HEK293 (cell line): ENCODE measurements around the gene REX1BD.

ENCODE experiments used
- ATF2 ChIP-seq: fragments of 450-650 bp; formaldehyde crosslinking; IDR thresholded peaks from 2 replicates; pipeline ENCODE4 v1.5.1; 2016; ENCODE audit warnings: missing biosample characterization, missing genetic modification characterization, low read depth
- GLI2 ChIP-seq: fragments of 450-650 bp; formaldehyde crosslinking; IDR thresholded peaks from 2 replicates; pipeline ENCODE4; 2017; ENCODE audit warnings: missing biosample characterization, missing genetic modification characterization, low read depth, borderline replicate concordance
- GLI4 ChIP-seq: fragments of 450-650 bp; formaldehyde crosslinking; IDR thresholded peaks from 2 replicates; pipeline ENCODE4 v1.5.1; 2016; ENCODE audit warnings: missing biosample characterization, missing genetic modification characterization
- IKZF3 ChIP-seq: fragments of 450-650 bp; IDR thresholded peaks from 2 replicates; pipeline ENCODE4 v1.5.0; 2018; ENCODE audit warnings: missing biosample characterization, mild to moderate bottlenecking, missing genetic modification characterization, moderate library complexity
- KLF8 ChIP-seq: fragments of 450-650 bp; formaldehyde crosslinking; IDR thresholded peaks from 2 replicates; pipeline ENCODE4 v1.5.1; 2016; ENCODE audit warnings: missing biosample characterization, missing genetic modification characterization
- KLF9 ChIP-seq: fragments of 450-650 bp; formaldehyde crosslinking; IDR thresholded peaks from 2 replicates; pipeline ENCODE4 v1.5.1; 2016; ENCODE audit warnings: missing biosample characterization, missing genetic modification characterization, low read depth
- PRDM4 ChIP-seq: fragments of 450-650 bp; formaldehyde crosslinking; IDR thresholded peaks from 2 replicates; pipeline ENCODE4 v1.5.1; 2017; ENCODE audit warnings: missing biosample characterization, missing genetic modification characterization
- TRIM28 ChIP-seq: IDR thresholded peaks from 2 replicates; pipeline ENCODE4 v1.6.1; 2011; ENCODE audit warnings: low read length, control low read depth, borderline replicate concordance
- YY2 ChIP-seq: fragments of 450-650 bp; formaldehyde crosslinking; IDR thresholded peaks from 2 replicates; pipeline ENCODE4 v1.5.1; 2016; ENCODE audit warnings: missing biosample characterization, missing genetic modification characterization
- ZBTB20 ChIP-seq: fragments of 450-650 bp; formaldehyde crosslinking; IDR thresholded peaks from 2 replicates; pipeline ENCODE4 v1.5.1; 2016; ENCODE audit warnings: missing biosample characterization, missing genetic modification characterization
- ZBTB44 ChIP-seq: fragments of 450-650 bp; IDR thresholded peaks from 2 replicates; pipeline ENCODE4 v1.5.1; 2018; ENCODE audit warnings: missing biosample characterization, mild to moderate bottlenecking, missing genetic modification characterization
- ZEB2 ChIP-seq: fragments of 450-650 bp; formaldehyde crosslinking; IDR thresholded peaks from 2 replicates; pipeline ENCODE4 v1.5.1; 2016; ENCODE audit warnings: missing biosample characterization, missing genetic modification characterization
- ZNF114 ChIP-seq: fragments of 450-650 bp; formaldehyde crosslinking; IDR thresholded peaks from 2 replicates; pipeline ENCODE4 v1.5.0; 2017; ENCODE audit warnings: missing biosample characterization, missing genetic modification characterization
- ZNF175 ChIP-seq: fragments of 450-650 bp; formaldehyde crosslinking; IDR thresholded peaks from 2 replicates; pipeline ENCODE4 v1.5.1; 2016; ENCODE audit warnings: missing biosample characterization, missing genetic modification characterization
- ZNF248 ChIP-seq: fragments of 450-650 bp; formaldehyde crosslinking; IDR thresholded peaks from 2 replicates; pipeline ENCODE4 v1.5.1; 2017; ENCODE audit warnings: missing biosample characterization, missing genetic modification characterization
- ZNF26 ChIP-seq: fragments of 450-650 bp; formaldehyde crosslinking; IDR thresholded peaks from 2 replicates; pipeline ENCODE4 v1.5.1; 2016; ENCODE audit warnings: missing biosample characterization, missing genetic modification characterization
- ZNF335 ChIP-seq: fragments of 450-650 bp; formaldehyde crosslinking; conservative IDR thresholded peaks from 2 replicates; pipeline ENCODE4 v1.5.1; 2016; ENCODE audit warnings: missing biosample characterization, missing genetic modification characterization
- ZNF341 ChIP-seq: fragments of 450-650 bp; formaldehyde crosslinking; IDR thresholded peaks from 2 replicates; pipeline ENCODE4; 2016; ENCODE audit warnings: low read depth, missing biosample characterization, missing genetic modification characterization
- ZNF398 ChIP-seq: fragments of 450-650 bp; formaldehyde crosslinking; IDR thresholded peaks from 2 replicates; pipeline ENCODE4 v1.5.1; 2017; ENCODE audit warnings: missing biosample characterization, missing genetic modification characterization
- ZNF404 ChIP-seq: fragments of 450-650 bp; formaldehyde crosslinking; IDR thresholded peaks from 2 replicates; pipeline ENCODE4 v1.5.1; 2017; ENCODE audit warnings: missing biosample characterization, missing genetic modification characterization
- ZNF473 ChIP-seq: fragments of 450-650 bp; formaldehyde crosslinking; IDR thresholded peaks from 2 replicates; pipeline ENCODE4 v1.5.1; 2017; ENCODE audit warnings: missing biosample characterization, missing genetic modification characterization
- ZNF510 ChIP-seq: fragments of 450-650 bp; formaldehyde crosslinking; IDR thresholded peaks from 2 replicates; pipeline ENCODE4 v1.5.1; 2018; ENCODE audit warnings: mild to moderate bottlenecking, missing genetic modification characterization, missing biosample characterization; ENCODE audit not compliant: insufficient replicate concordance
- ZNF514 ChIP-seq: fragments of 450-650 bp; formaldehyde crosslinking; IDR thresholded peaks from 2 replicates; pipeline ENCODE4 v1.5.1; 2016; ENCODE audit warnings: missing biosample characterization, missing genetic modification characterization
- ZNF585B ChIP-seq: fragments of 450-650 bp; formaldehyde crosslinking; IDR thresholded peaks from 2 replicates; pipeline ENCODE4 v1.5.1; 2016; ENCODE audit warnings: missing biosample characterization, missing genetic modification characterization
- ZNF654 ChIP-seq: fragments of 450-650 bp; formaldehyde crosslinking; IDR thresholded peaks from 2 replicates; pipeline ENCODE4 v1.5.1; 2016; ENCODE audit warnings: low read depth, missing biosample characterization, missing genetic modification characterization
- ZNF658 ChIP-seq: fragments of 450-650 bp; formaldehyde crosslinking; IDR thresholded peaks from 2 replicates; pipeline ENCODE4; 2016; ENCODE audit warnings: missing biosample characterization, missing genetic modification characterization
- ZNF704 ChIP-seq: fragments of 450-650 bp; formaldehyde crosslinking; IDR thresholded peaks from 2 replicates; pipeline ENCODE4 v1.5.1; 2016; ENCODE audit warnings: missing biosample characterization, missing genetic modification characterization
- ZNF776 ChIP-seq: fragments of 450-650 bp; formaldehyde crosslinking; IDR thresholded peaks from 2 replicates; pipeline ENCODE4 v1.5.0; 2017; ENCODE audit warnings: missing biosample characterization, missing genetic modification characterization, borderline replicate concordance
- ZNF785 ChIP-seq: fragments of 450-650 bp; formaldehyde crosslinking; IDR thresholded peaks from 2 replicates; pipeline ENCODE4 v1.5.1; 2016; ENCODE audit warnings: missing biosample characterization, missing genetic modification characterization

REX1BD gene

GRCh38 chr19:18571564-18572344 is 16.8 kb upstream of the REX1BD start, which contains the start of gene UBA52 (continued):
- TF ChIP-seq ZNF248 (tag by site-specific recombination) (no peak), YY2 (tag by site-specific recombination) (peak; percentile 84), KLF8 (peak; percentile 96), TRIM28 (no peak), ZNF26 (tag by site-specific recombination) (no peak), ZNF335 (peak; percentile 63), ZNF776 (tag by site-specific recombination) (no peak), ZNF114 (tag by site-specific recombination) (no peak), ZNF585B (tag by site-specific recombination) (no peak), ZNF175 (tag by site-specific recombination) (no peak), ZNF510 (no peak), GLI2 (tag by site-specific recombination) (no peak; the same call in 1 of the 2 replicates), ZNF398 (tag by site-specific recombination) (no peak), ZNF341 (tag by site-specific recombination) (no peak), IKZF3 (tag by site-specific recombination) (no peak), KLF9 (tag by site-specific recombination) (peak; percentile 89), ZBTB44 (tag by site-specific recombination) (peak; percentile 29; the same call in 1 of the 2 replicates), ZEB2 (tag by site-specific recombination) (peak; percentile 76; the same call in 1 of the 2 replicates), ZBTB20 (tag by site-specific recombination) (peak; percentile 74; the same call in 1 of the 2 replicates), ATF2 (tag by site-specific recombination) (no peak), ZNF514 (tag by site-specific recombination) (no peak), ZNF785 (tag by site-specific recombination) (peak; percentile 58; the same call in 1 of the 2 replicates), ZNF654 (tag by site-specific recombination) (no peak), ZNF658 (no peak), ZNF404 (tag by site-specific recombination) (no peak), GLI4 (tag by site-specific recombination) (no peak), ZNF704 (tag by site-specific recombination) (no peak), PRDM4 (no peak), ZNF473 (tag by site-specific recombination) (no peak)
